ENCODE data around the gene SRGAP2C.
"Not testable (repeated sequence)": the region's sequence is repeated elsewhere in the genome, so short reads cannot be mapped to it uniquely, and the experiment has no call there.

GRCh38 chr1:121365316-121365715 lies 180.5 kb downstream of the SRGAP2C start:
- not testable (repeated sequence) for TF ChIP-seq POLR2A, POLR2AphosphoS5, CTCF, EP300 (IDR thresholded peaks at IDR 0.05)
